RWPE2 (cell line): ENCODE measurements around the gene BEST3.

Experiments
- ATAC-seq: fragments of 200-7000 bp; cut with Tn5 transposase; 3 replicates; pipeline ENCODE4 v1.9.1; 2021; ENCODE audit warnings: low read depth
- DNase-seq: peaks from one replicate; pipeline ENCODE4 v3.0.0-alpha.2; 2020; ENCODE audit warnings: low spot score
- H3K27ac ChIP-seq: fragments of 450-650 bp; 2 replicates; pipeline ENCODE4 v1.5.1; 2017; ENCODE audit warnings: mild to moderate bottlenecking; ENCODE audit not compliant: poor library complexity, severe bottlenecking
- H3K27me3 ChIP-seq: fragments of 250-450 bp; sonication (Bioruptor Pico); 2 replicates; pipeline ENCODE4 v1.5.1; 2021; ENCODE audit warnings: mild to moderate bottlenecking, moderate library complexity; ENCODE audit not compliant: insufficient read depth, poor library complexity, severe bottlenecking
- H3K36me3 ChIP-seq: fragments of 250-450 bp; sonication (Bioruptor Pico); 2 replicates; pipeline ENCODE4 v1.5.1; 2020; ENCODE audit warnings: low read depth, mild to moderate bottlenecking, moderate library complexity
- H3K4me1 ChIP-seq: fragments of 250-450 bp; sonication (Bioruptor Pico); 2 replicates; pipeline ENCODE4 v1.5.1; 2021; ENCODE audit warnings: mild to moderate bottlenecking, moderate library complexity; ENCODE audit not compliant: insufficient read depth, poor library complexity, severe bottlenecking
- H3K4me3 ChIP-seq: fragments of 250-450 bp; sonication (Bioruptor Pico); 2 replicates; pipeline ENCODE4 v1.5.1; 2021; ENCODE audit warnings: mild to moderate bottlenecking, moderate library complexity; ENCODE audit not compliant: severe bottlenecking
- H3K9me3 ChIP-seq: fragments of 250-450 bp; sonication (Bioruptor Pico); 2 replicates; pipeline ENCODE4 v1.5.1; 2021; ENCODE audit warnings: mild to moderate bottlenecking, moderate library complexity; ENCODE audit not compliant: severe bottlenecking
- TF ChIP-seq, protein P1 (sequence below): fragments of 450-650 bp; IDR thresholded peaks from one replicate; pipeline ENCODE4 v1.5.1; 2017; ENCODE audit warnings: mild to moderate bottlenecking, moderate library complexity; ENCODE audit not compliant: poor library complexity, severe bottlenecking

BEST3 gene

GRCh38 chr12:69701826-69702225 is 2.7 kb upstream of the BEST3 start:
- DNase-seq (no peak), ATAC-seq (no peak)
- H3K36me3 ChIP-seq: no peaks in the 10 kb centered on the region
- H3K27me3 ChIP-seq: no peaks in the 10 kb centered on the region
- no peaks in the 10 kb centered on the region for H3K4me1 ChIP-seq
- no peaks in the 10 kb centered on the region for H3K9me3 ChIP-seq
- H3K27ac ChIP-seq: no peak overlapping the region
- TF ChIP-seq, protein P1, sequence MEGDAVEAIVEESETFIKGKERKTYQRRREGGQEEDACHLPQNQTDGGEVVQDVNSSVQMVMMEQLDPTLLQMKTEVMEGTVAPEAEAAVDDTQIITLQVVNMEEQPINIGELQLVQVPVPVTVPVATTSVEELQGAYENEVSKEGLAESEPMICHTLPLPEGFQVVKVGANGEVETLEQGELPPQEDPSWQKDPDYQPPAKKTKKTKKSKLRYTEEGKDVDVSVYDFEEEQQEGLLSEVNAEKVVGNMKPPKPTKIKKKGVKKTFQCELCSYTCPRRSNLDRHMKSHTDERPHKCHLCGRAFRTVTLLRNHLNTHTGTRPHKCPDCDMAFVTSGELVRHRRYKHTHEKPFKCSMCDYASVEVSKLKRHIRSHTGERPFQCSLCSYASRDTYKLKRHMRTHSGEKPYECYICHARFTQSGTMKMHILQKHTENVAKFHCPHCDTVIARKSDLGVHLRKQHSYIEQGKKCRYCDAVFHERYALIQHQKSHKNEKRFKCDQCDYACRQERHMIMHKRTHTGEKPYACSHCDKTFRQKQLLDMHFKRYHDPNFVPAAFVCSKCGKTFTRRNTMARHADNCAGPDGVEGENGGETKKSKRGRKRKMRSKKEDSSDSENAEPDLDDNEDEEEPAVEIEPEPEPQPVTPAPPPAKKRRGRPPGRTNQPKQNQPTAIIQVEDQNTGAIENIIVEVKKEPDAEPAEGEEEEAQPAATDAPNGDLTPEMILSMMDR: no peak
- H3K4me3 ChIP-seq: no peak overlapping the region

DNA sequence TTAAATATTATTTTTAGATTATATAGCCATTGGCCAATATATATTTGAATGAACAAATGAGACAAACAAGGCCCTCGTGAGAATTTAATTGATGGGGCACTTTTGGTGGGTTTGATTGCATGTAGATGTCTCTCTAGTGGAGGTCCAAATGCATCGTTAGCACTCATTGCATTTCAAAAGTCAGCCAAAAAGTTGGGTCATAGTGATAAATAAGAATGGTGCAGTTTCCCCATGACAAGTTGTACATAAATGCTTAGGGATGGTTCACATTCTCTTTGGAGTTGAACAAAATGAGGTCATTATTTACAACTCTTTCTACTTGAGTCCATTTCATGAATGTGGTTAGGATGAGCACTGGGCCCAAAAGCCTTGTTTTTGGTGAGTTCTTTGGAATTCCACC is 1.0 kb downstream of the BEST3 start:
- no peak for DNase-seq
- Histone ChIP-seq H3K27me3 (no peaks in the 10 kb centered on the region), H3K9me3 (no peaks in the 10 kb centered on the region), H3K36me3 (no peaks in the 10 kb centered on the region), H3K4me1 (no peaks in the 10 kb centered on the region), H3K27ac (no peak overlapping the region), H3K4me3 (no peak overlapping the region)
- ATAC-seq: no peak
- TF ChIP-seq, protein P1: no peak

- ATAC-seq (no peak), DNase-seq (no peak)
- H3K27me3 ChIP-seq: no peaks in the 10 kb centered on the region
- no peaks in the 10 kb centered on the region for H3K36me3 ChIP-seq
- no peak overlapping the region for H3K4me3 ChIP-seq
- TF ChIP-seq, protein P1: no peak
- H3K27ac ChIP-seq: no peak overlapping the region
- no peaks in the 10 kb centered on the region for H3K9me3 ChIP-seq
- peaks cover 4% of the 10 kb centered on the region for H3K4me1 ChIP-seq
Measured at GRCh38 chr12:69694123-69694522, 5.0 kb downstream of the BEST3 start.

DNA sequence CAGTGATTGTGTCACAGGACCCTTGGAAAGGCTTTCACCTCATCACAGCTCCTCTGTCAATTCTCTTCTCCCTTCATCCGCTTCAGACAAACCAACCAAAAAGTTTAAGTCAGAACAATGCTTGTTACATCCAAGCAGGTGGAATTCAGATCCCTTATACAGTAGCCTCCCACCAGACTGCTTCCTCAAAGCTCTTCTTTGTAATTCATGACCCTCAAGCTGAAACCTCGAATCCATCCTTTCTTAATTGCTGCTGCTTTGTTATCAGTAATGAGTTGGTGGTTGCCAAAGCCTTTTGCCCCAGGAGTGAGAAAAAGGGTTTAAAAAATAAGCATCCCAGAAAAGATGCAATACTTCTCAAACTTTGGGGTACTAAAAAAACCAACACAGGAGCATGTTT is 9.5 kb downstream of the BEST3 start:
- no peaks in the 10 kb centered on the region for H3K36me3 ChIP-seq
- H3K27me3 ChIP-seq: no peaks in the 10 kb centered on the region
- no peaks in the 10 kb centered on the region for H3K9me3 ChIP-seq
- H3K4me3 ChIP-seq: no peak overlapping the region
- DNase-seq (no peak), ATAC-seq (no peak)
- TF ChIP-seq, protein P1: no peak
- peak overlapping the region; percentile 78 for H3K27ac ChIP-seq
- peaks cover 30% of the 10 kb centered on the region for H3K4me1 ChIP-seq

DNA sequence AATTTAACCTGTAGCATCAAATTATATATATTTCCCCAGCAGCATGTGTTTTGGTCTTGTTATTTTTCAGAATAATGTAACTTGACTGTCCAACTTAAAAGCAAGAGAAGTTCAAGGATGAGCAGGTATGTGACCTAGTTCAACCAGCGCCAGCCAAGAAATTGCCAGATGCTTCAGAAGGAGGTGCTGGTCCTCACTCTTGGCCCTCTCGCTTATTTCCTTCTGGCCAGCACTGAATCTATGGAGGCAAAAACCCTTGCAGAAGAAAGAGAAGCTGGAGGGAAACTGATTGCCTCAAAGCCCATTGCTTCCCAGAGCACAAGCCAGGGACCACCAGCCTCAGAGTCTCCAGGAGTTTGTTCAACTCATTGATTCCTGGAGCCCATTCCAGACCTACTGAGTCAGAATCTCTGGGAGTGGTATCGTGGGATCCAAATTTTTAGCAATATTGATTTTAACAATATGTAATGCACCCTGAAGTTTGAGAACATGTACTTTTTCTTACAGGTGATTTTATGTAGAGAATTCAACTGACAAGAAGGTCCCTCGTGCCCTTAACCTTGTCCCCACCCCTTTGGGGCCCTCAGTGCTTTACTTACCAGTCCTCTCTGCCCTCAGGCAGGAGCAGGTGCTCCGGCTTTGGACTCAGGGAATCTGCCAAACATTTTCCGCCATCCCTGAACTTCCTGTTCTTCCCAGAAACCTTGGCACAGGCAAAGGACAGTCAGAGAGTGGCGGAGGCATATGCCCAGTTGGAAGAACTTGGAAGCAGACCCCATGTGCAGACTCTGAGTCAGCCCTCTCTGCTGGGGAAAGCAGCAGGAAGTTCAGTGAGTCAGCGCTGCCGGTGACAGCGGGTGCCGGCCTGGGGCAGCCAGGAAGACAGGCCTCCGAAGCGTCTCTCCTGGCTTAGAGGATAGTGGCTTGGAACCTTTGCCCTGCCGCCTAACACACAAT is 10.4 kb downstream of the BEST3 start:
- no peaks in the 10 kb centered on the region for H3K27me3 ChIP-seq
- peak overlapping the region; percentile 78 for H3K27ac ChIP-seq
- no peak overlapping the region for H3K4me3 ChIP-seq
- DNase-seq (peak; percentile 92), ATAC-seq (peak; percentile 98)
- H3K9me3 ChIP-seq: no peaks in the 10 kb centered on the region
- peaks cover 30% of the 10 kb centered on the region for H3K4me1 ChIP-seq
- no peaks in the 10 kb centered on the region for H3K36me3 ChIP-seq
- TF ChIP-seq, protein P1: no peak
